ENCODE measurements around the gene LLGL1. TPM values are rescaled to one million over a fixed set of nuclear protein-coding genes. Genes with fewer than 3 reads are reported as not detected.

Gene LLGL1
- total RNA-seq, 1 donor from 2014 or later, result 99.3 TPM

GRCh38 chr17:18257268-18257981, 32.0 kb downstream of the LLGL1 start:
- Mint-ChIP-seq H3K27ac (ENCODE audit: unreplicated experiment) (peak overlapping the region; percentile 73), H3K4me1 (peaks cover 16% of the 10 kb centered on the region), H3K9me3 (no peaks in the 10 kb centered on the region), H3K4me3 (peak overlapping the region; percentile 96), H3K27me3 (ENCODE audit: low read depth) (no peaks in the 10 kb centered on the region), H3K36me3 (ENCODE audit: low read depth) (no peaks in the 10 kb centered on the region)
- no peak for TF ChIP-seq CTCF (conservative IDR thresholded peaks at IDR 0.05)
- no peak for DNase-seq (ENCODE audit: low read depth, low spot score)

- no peak for TF ChIP-seq CTCF (conservative IDR thresholded peaks at IDR 0.05)
- no peaks in the 10 kb centered on the region for H3K36me3 Mint-ChIP-seq (ENCODE audit: low read depth)
- H3K27me3 Mint-ChIP-seq (ENCODE audit: low read depth), result no peaks in the 10 kb centered on the region
- peak overlapping the region; percentile 96 for H3K4me3 Mint-ChIP-seq
- no peak for DNase-seq (ENCODE audit: low read depth, low spot score)
- H3K27ac Mint-ChIP-seq (ENCODE audit: unreplicated experiment), result peak overlapping the region; percentile 73
- H3K4me1 Mint-ChIP-seq, result peaks cover 16% of the 10 kb centered on the region
- no peaks in the 10 kb centered on the region for H3K9me3 Mint-ChIP-seq
Observed at GRCh38 chr17:18257982-18258355, 32.5 kb downstream of the LLGL1 start.

GRCh38 chr17:18258356-18259038, 33.1 kb downstream of the LLGL1 start, which contains the start of gene FLII:
Gene FLII, minus strand, starts transcription at chr17:18258738. Its CDS starts 48 bp downstream, at chr17:18258690.
- Mint-ChIP-seq H3K27ac (ENCODE audit: unreplicated experiment) (peak within 1 kb of the TSS; percentile 73), H3K4me3 (peak within 1 kb of the TSS; percentile 96)
- DNase-seq (ENCODE audit: low read depth, low spot score), result peak; percentile 46

GRCh38 chr17:18259621-18260331, 34.3 kb downstream of the LLGL1 start:
- no peaks in the 10 kb centered on the region for H3K9me3 Mint-ChIP-seq

More at GRCh38 chr17:18258356-18259038, 33.1 kb downstream of the LLGL1 start, which contains the start of gene FLII:
- Mint-ChIP-seq H3K9me3 (no peaks in the 10 kb centered on the region), H3K27me3 (ENCODE audit: low read depth) (no peaks in the 10 kb centered on the region), H3K4me1 (peaks cover 16% of the 10 kb centered on the region), H3K36me3 (ENCODE audit: low read depth) (no peaks in the 10 kb centered on the region)
- TF ChIP-seq CTCF (conservative IDR thresholded peaks at IDR 0.05), result no peak

More at GRCh38 chr17:18259621-18260331, 34.3 kb downstream of the LLGL1 start:
- H3K27me3 Mint-ChIP-seq (ENCODE audit: low read depth), result no peaks in the 10 kb centered on the region
- no peaks in the 10 kb centered on the region for H3K36me3 Mint-ChIP-seq (ENCODE audit: low read depth)
- H3K4me1 Mint-ChIP-seq, result peaks cover 16% of the 10 kb centered on the region
- DNase-seq (ENCODE audit: low read depth, low spot score), result no peak
- H3K27ac Mint-ChIP-seq (ENCODE audit: unreplicated experiment), result no peak overlapping the region
- peak overlapping the region; percentile 88 for H3K4me3 Mint-ChIP-seq
- no peak for TF ChIP-seq CTCF (conservative IDR thresholded peaks at IDR 0.05)

Measured in neural crest cell (in vitro differentiated cells).